T-helper 1 cell (primary cell): Measurements from ENCODE around the gene ZRSR2.
"Not testable (repeated sequence)": the region's sequence is repeated elsewhere in the genome, so short reads cannot be mapped to it uniquely, and the experiment has no call there.

Experiments
- DNase-seq, 5 donors: peaks; one replicate each; pipeline ENCODE4 v3.0.0-alpha.2; 2012 to 2020

The ZRSR2 gene

DNA sequence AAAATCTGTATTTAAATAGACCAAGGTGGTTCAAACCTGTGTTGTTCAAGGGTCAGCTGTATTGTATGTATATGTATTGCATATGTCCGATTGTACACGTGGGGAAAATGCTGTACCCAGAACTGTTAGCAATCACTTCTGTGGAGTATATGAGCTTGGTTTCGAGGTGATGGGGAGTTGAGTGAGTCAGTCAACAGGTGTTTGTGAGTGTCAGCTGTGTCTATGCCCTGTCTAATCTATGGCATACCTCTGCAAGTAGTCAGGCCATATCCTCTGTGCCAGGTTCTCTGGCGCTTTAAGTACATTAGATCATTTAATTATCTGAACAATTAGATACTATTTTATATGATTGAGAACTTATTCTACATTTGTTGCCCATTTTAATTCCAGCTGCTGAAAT, 7.4 kb downstream of the ZRSR2 start:
- DNase-seq: no peak

GRCh38 chrX:15804563-15804962, 14.3 kb downstream of the ZRSR2 start:
- no peak for DNase-seq

DNA sequence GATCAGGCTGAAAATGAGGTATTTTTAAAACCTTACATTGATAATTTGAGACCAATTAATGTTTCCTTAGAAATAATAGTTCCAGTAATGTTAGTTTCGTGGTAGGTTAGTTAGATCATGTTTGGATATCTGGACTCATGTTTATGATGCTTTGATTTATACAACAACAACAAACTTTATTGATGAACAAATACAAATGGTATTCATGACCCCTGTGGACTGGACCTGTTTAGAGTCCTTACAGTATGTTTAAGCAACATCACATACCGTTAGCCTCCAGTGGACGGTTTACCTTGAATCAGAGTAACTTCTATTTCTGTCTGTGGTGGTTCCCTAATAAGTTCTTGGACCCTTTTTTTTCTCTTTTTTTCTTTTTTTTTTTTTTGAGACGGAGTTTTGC, 18.0 kb downstream of the ZRSR2 start:
- no peak for DNase-seq

- no peak for DNase-seq
Measured at GRCh38 chrX:15812192-15812938, 22.1 kb downstream of the ZRSR2 start.

- no peak for DNase-seq
Measured at GRCh38 chrX:15813416-15813815, 23.1 kb downstream of the ZRSR2 start.

- DNase-seq: no peak
Measured at GRCh38 chrX:15814771-15815365, 24.6 kb downstream of the ZRSR2 start.

- DNase-seq: peak in 1 of 5 donors; percentile 65
Measured at GRCh38 chrX:15815779-15816437, 25.6 kb downstream of the ZRSR2 start.

GRCh38 chrX:15816438-15816809, 26.1 kb downstream of the ZRSR2 start:
- DNase-seq: no peak

- peak in 4 of 5 donors; percentile 8 to 85 (median 23) for DNase-seq
Measured at GRCh38 chrX:15816886-15817285, 26.6 kb downstream of the ZRSR2 start.

DNA sequence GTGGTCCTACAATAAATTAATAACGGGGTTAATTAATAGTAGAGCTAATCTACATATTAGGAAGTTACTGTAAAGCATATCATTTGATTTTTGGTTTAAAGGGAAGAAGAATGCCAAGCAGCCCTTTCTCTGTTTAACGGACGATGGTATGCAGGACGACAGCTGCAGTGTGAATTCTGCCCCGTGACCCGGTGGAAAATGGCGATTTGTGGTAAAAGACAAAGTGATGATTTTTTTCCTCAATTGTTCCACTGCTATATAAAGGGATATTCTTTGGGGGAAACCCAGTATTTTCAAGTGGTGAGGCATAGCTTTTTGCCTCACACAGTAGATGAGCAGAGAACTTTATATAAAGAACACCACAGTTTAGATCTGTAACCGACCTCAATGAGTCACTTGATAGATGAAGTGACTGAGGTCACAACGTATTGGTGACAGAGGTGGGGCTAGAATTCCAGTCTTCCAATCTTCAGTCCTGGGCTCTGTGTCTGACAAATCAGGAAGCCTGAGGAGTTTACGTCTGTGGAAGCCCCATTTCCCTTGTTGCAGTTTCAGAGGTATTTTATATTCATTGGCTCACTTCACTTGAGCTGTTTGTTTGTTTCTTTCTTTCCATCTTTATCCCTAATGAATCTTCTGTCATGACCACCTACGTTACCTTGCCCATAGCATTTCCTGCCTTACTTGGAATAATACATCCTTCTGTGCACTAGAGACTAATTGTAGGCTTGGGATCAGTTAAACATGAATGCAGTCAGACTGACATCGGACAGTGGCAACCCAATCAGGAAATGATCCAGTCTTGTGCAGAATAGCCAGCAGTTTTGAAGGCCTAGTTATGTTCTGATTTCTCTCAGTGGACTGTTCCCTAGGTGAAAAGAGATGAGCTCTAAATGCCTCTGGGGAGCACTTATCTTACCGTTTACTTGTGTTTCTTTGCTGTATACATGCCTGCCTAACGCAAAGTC, 30.1 kb downstream of the ZRSR2 start:
- no peak for DNase-seq

- DNase-seq: no peak
Measured at GRCh38 chrX:15822922-15823321, 32.6 kb downstream of the ZRSR2 start.

GRCh38 chrX:15825936-15826335, 35.7 kb downstream of the ZRSR2 start:
- DNase-seq: no peak

DNA sequence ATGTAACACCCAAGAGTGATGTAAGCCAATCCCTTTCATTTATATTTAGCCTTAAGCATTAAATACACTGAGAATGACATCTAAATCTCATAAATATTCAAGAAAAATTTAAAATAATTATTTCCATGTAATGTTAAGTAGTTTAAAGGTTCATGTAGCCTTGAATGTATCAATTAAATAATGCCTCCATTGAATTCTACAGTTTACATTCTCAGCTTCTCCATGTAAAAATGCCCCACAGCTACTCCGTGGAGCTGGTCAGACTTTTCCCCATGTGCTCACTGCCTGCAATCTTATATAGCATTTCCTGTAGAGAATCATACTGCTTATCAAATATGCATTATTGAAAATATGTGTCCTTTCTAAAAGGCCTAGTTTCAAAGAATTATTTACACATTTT, 38.9 kb downstream of the ZRSR2 start:
- no peak for DNase-seq

GRCh38 chrX:15831347-15831746, 41.1 kb downstream of the ZRSR2 start:
- not testable (repeated sequence) for DNase-seq

GRCh38 chrX:15834053-15834452, 43.8 kb downstream of the ZRSR2 start:
- no peak for DNase-seq

- DNase-seq: no peak
Measured at GRCh38 chrX:15834827-15835595, 44.7 kb downstream of the ZRSR2 start.

DNA sequence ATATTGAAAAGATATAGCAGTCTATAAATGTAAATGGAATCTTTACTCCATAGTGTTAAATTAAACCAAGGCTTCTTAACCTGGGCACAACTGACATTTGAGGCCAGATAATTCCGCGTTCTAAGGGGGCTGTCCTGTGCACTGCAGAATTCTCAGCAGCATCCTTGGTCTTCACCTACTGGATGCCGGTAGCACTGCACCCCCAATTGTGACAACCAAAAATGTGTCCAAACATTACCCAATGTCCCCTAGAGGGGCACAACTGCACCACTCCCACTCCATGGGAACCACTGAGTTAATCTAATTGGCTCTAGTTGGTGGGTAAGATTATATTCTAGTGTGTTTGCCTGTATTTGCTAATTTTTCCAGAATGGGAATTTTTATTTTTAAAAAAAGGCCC, 47.7 kb downstream of the ZRSR2 start:
- DNase-seq: no peak

DNA sequence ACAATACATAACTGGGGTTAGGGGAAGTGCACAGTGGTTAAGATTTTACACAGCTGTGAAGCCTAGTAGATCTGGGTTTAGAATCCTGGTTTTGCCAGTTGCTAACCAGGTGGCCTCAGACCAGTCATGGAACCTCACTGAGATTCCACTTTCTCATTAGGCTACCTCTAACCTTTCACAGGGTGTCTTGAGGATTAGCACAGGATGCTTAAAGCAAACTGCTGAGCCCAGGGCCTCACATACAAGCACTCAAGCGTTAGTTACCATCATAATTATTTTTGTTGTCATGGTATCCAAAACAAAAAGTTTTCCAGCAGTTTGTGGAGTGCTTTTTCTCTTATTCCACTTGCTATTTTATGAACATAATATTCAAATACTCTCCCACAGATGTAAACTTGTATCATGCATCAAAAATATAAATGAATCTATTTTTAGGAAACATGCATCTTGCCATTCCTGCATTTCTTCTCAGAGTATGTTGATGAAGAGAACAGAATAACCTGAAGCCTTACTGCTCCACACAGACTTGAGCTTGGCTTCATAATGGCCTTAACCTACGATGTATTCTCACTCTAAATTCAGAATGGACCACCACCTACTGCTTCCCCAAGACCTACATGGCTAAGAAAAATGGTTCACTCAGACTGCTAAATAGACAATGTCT, 51.7 kb downstream of the ZRSR2 start:
- DNase-seq: no peak

GRCh38 chrX:15843960-15844359, 53.7 kb downstream of the ZRSR2 start:
- no peak for DNase-seq

DNA sequence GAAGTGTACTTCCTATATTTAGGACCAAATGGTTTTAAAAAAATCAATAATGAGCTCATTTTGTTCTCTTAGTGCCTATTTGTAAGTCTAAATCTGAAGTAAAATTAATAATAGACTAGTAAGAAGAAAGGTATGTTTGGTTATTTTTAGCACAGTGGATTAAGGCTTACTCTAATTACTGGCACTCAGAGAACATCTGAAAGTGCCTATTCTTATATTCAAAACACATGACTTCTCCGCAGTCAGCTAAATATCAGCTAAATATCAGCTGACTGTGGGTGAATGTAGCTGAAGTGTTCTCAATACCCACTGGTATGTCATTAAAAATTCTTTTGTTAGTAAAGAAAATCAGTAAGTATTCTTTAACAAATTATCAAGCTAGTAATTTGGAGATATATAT, 58.3 kb downstream of the ZRSR2 start:
- no peak for DNase-seq

DNA sequence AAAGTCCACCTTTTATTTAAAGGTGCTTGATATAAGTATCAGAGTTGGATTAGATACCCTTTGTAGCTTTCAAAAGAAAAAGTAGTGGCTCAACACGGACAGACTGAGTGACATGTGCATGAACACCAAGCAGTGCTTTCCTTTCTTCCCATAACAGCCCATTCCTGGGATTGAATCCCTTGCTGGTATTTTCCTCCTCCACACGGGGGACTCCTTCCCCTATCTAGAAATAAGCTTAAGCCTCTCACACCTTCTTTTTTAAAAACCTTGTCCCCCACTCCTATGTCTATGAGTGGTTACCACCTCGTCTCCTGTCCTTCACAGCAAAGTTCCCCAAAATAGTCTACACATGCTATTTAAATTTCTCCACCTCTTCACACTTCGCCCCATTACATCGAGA, 59.3 kb downstream of the ZRSR2 start:
- DNase-seq: no peak
